ENCODE measurements around the gene BNC2.

BNC2 gene

GRCh38 chr9:16664211-16664610 lies 206.3 kb downstream of the BNC2 start:
- TF ChIP-seq CTCF (IDR thresholded peaks at IDR 0.05; ENCODE audit: control extremely low read depth, extremely low read depth, low read depth, missing control alignments): no peak
- ChIA-PET CTCF (no interaction called here), POLR2A (no interaction called here)
- DNase-seq (ENCODE audit: extremely low spot score): no peak

DNA sequence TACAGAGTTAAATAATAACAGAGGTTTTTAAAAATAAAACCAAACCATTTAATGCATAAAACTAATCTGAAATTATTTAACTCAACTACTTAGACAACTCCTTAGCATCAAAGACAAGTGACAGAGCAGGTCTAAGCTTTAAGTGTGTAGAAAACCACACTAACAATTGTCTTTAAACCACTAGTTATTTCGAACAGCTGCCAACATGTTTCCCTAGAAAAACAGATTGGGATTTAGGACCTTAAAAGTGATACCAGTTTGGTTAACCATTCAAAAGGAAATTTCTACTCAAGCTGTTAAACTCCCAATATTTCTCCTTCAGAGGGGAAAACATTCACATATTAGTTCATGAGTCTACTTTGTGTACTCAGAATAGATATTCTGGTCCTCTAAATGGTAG lies 208.7 kb downstream of the BNC2 start:
- no peak for DNase-seq (ENCODE audit: extremely low spot score)
- POLR2A ChIA-PET: no interaction called here
- TF ChIP-seq CTCF (IDR thresholded peaks at IDR 0.05; ENCODE audit: control extremely low read depth, extremely low read depth, low read depth, missing control alignments): no peak
- CTCF ChIA-PET: no interaction called here

DNA sequence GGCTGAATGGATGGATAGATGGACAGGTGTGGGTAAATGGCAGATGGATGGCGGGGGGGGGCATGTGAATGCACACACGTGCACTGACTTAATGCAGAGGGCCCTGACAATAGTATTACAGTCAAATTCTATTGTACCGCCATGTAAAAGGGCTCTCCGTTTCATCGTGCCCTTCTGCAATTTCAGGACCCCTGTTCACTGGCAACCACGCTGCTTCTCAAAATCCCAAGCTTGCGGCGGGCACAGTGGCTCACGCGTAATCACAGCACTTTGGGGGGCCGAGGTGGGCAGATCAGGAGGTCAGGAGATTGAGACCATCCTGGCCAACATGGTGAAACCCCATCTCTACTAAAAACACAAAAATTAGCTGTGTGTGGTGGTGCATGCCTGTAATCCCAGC lies 211.4 kb downstream of the BNC2 start:
- POLR2A ChIA-PET: no interaction called here
- no peak for DNase-seq (ENCODE audit: extremely low spot score)
- TF ChIP-seq CTCF (IDR thresholded peaks at IDR 0.05; ENCODE audit: control extremely low read depth, extremely low read depth, low read depth, missing control alignments): no peak
- CTCF ChIA-PET: no interaction called here

DNA sequence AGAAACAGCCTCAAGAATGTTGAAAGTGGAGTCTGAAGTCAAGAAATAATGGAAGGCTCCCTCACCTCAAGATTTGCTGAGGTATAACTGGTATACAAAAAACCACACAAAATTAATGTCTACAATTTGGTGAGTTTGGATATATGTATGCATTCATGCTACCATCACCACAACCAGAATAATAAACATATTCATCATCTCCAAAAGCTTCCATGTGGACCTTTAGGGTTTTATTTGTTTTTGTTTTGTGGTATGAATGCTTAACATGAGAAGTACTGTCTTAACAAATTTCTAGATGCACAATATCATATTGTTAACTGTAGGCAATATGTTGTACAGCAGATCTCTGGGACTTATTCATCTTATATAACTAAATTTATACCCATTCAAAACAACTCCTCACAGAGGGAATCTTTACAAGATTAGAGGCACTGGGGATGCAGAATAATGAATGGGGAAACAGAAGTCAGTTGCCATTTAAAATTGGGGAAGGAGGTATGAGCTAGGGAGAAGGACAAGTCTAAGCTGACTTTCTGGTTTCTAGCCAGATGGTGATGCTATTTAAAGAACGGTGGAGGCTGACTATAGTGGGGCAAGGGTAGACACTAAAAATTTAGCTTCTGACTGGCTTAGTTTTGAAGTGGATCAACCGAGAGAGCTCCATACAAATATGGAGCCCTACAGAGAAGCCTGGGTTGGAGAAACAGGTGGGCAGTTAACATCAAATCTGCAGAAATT lies 213.9 kb downstream of the BNC2 start:
- DNase-seq (ENCODE audit: extremely low spot score): no peak
- TF ChIP-seq CTCF (IDR thresholded peaks at IDR 0.05; ENCODE audit: control extremely low read depth, extremely low read depth, low read depth, missing control alignments): no peak
- POLR2A ChIA-PET: no interaction called here
- CTCF ChIA-PET: no interaction called here

GRCh38 chr9:16654596-16655126 lies 215.8 kb downstream of the BNC2 start:
- CTCF ChIA-PET: no interaction called here
- POLR2A ChIA-PET: no interaction called here
- DNase-seq (ENCODE audit: extremely low spot score): no peak
- no peak for TF ChIP-seq CTCF (IDR thresholded peaks at IDR 0.05; ENCODE audit: control extremely low read depth, extremely low read depth, low read depth, missing control alignments)

DNA sequence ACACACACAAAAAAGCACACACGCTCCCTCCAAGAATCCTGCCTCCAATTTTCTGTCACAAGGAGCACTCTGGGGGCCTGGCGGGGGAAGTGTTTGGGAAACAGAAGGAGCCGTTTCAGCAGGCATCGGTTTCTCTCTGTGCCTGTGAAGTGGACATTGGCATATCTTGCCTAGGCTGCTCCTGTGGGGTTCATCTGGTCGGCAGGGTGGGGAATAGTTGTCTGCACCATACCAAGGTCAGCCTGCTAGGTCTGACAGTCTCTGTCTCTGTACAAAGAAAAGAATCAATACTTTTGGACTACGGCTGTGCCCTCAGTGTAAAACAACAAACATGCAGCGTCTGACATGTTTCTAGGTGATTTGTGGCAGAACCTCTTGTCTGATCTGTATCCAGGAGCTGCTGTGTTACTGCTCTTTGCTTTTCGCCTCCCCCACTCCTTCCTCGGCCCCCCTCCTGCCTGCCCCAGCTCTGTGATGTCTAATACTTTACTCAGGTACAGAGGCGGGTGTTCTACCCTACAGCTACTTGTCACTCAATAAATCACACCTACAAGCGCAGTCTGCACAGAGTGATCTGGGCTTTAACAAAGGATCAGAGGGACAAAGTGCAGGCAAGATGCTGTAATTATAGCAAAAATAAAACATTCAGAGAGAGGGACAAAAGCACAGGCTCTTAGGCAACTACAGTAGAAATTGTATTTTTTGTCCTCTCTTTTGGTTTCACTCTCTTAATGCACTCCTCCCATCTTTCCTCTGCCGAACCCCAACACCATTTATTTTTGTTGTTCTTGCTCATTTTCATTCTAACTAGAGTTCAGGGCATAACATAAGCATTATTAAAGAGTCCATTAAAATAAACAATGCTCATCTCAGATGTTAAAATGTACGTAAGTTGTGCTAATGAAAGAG lies 216.7 kb downstream of the BNC2 start:
- CTCF ChIA-PET: no interaction called here
- no peak for DNase-seq (ENCODE audit: extremely low spot score)
- TF ChIP-seq CTCF (IDR thresholded peaks at IDR 0.05; ENCODE audit: control extremely low read depth, extremely low read depth, low read depth, missing control alignments): no peak
- POLR2A ChIA-PET: no interaction called here

All from GM10248 (cell line).